GM12891 (cell line): ENCODE results near the gene IGF1R.
A peak's percentile ranks its signal among the peaks of the same experiment; 100 is the strongest.
"Not testable (repeated sequence)": the region's sequence is repeated elsewhere in the genome, so short reads cannot be mapped to it uniquely, and the experiment has no call there.

Experiments used
- DNase-seq: peaks from one replicate; pipeline ENCODE4 v3.0.0; 2011; ENCODE audit warnings: low spot score; ENCODE audit not compliant: insufficient read length
- FAIRE-seq: peaks from 2 replicates; lab custom pipeline; 2011; peaks lifted over from hg19 to GRCh38; lab: Jason Lieb, UNC
- PAX5 ChIP-seq: IDR thresholded peaks from 2 replicates; pipeline ENCODE4 v1.6.1; 2011; ENCODE audit warnings: low read length, moderate library complexity, mild to moderate bottlenecking; ENCODE audit not compliant: insufficient read depth, severe bottlenecking
- POLR2A ChIP-seq: IDR thresholded peaks from 2 replicates; pipeline ENCODE4 v1.6.1; 2011; ENCODE audit warnings: low read depth, low read length, control low read depth
- POLR2AphosphoS5 ChIP-seq: IDR thresholded peaks from 2 replicates; pipeline ENCODE4 v1.6.1; 2011; ENCODE audit warnings: low read depth, low read length, control low read depth
- POU2F2 ChIP-seq: IDR thresholded peaks from 2 replicates; pipeline ENCODE4 v1.6.1; 2011; ENCODE audit warnings: low read depth, mild to moderate bottlenecking, control low read depth, low read length, moderate library complexity
- SPI1 ChIP-seq: IDR thresholded peaks from 2 replicates; pipeline ENCODE4 v1.6.1; 2011; ENCODE audit warnings: low read depth, low read length, control low read depth
- TAF1 ChIP-seq: IDR thresholded peaks from 2 replicates; pipeline ENCODE4 v1.6.1; 2011; ENCODE audit warnings: low read depth, low read length, control low read depth

Gene IGF1R

GRCh38 chr15:98617328-98617980 lies 30.9 kb upstream of the IGF1R start:
- DNase-seq (no peak), FAIRE-seq (no peak)
- TF ChIP-seq PAX5 (no peak), TAF1 (no peak), POU2F2 (no peak), POLR2A (no peak), SPI1 (no peak), POLR2AphosphoS5 (no peak)

- not testable (repeated sequence) for FAIRE-seq, DNase-seq
Observed at GRCh38 chr15:98618576-98618975, 29.8 kb upstream of the IGF1R start.

GRCh38 chr15:98620020-98620419 lies 28.3 kb upstream of the IGF1R start:
- no peak for DNase-seq
- FAIRE-seq = no peak

GRCh38 chr15:98621021-98621420 lies 27.3 kb upstream of the IGF1R start:
- DNase-seq = no peak
- FAIRE-seq = no peak
- TF ChIP-seq POLR2AphosphoS5 (no peak), TAF1 (no peak), POLR2A (no peak), POU2F2 (no peak), SPI1 (no peak), PAX5 (no peak)

More at GRCh38 chr15:98620020-98620419, 28.3 kb upstream of the IGF1R start:
- TF ChIP-seq POLR2AphosphoS5 (no peak), POLR2A (no peak), POU2F2 (no peak), PAX5 (no peak), TAF1 (no peak), SPI1 (no peak)

GRCh38 chr15:98625614-98626013 lies 22.7 kb upstream of the IGF1R start:
- FAIRE-seq (peak; percentile 82), DNase-seq (no peak)
- TF ChIP-seq POLR2A (no peak), TAF1 (no peak), SPI1 (no peak), POLR2AphosphoS5 (no peak), POU2F2 (no peak), PAX5 (no peak)

GRCh38 chr15:98626153-98626552 lies 22.2 kb upstream of the IGF1R start:
- DNase-seq (no peak), FAIRE-seq (no peak)
- no peak for TF ChIP-seq SPI1

- FAIRE-seq = no peak
- no peak for DNase-seq
- TF ChIP-seq POLR2A = no peak
- no peak for TF ChIP-seq POU2F2
- TF ChIP-seq TAF1 = no peak
- no peak for TF ChIP-seq POLR2AphosphoS5
- TF ChIP-seq SPI1 = no peak
- TF ChIP-seq PAX5 = no peak
Observed at GRCh38 chr15:98628216-98628615, 20.1 kb upstream of the IGF1R start.

- TF ChIP-seq PAX5 = no peak
- TF ChIP-seq POLR2A = no peak
- no peak for TF ChIP-seq POLR2AphosphoS5
- no peak for TF ChIP-seq SPI1
- no peak for TF ChIP-seq POU2F2
- no peak for TF ChIP-seq TAF1
- DNase-seq (no peak), FAIRE-seq (no peak)
Observed at GRCh38 chr15:98635848-98636247, 12.5 kb upstream of the IGF1R start.

- DNase-seq (no peak), FAIRE-seq (no peak)
- TF ChIP-seq POLR2A = no peak
- no peak for TF ChIP-seq PAX5
- no peak for TF ChIP-seq POLR2AphosphoS5
- TF ChIP-seq POU2F2 = no peak
- no peak for TF ChIP-seq SPI1
- TF ChIP-seq TAF1 = no peak
Observed at GRCh38 chr15:98643115-98643514, 5.2 kb upstream of the IGF1R start.

- FAIRE-seq (no peak), DNase-seq (no peak)
- TF ChIP-seq PAX5 (no peak), TAF1 (no peak), SPI1 (no peak), POLR2A (no peak), POLR2AphosphoS5 (no peak), POU2F2 (no peak)
Observed at GRCh38 chr15:98646546-98647025, 1.8 kb upstream of the IGF1R start.

- FAIRE-seq (peak; percentile 33), DNase-seq (peak; percentile 66)
- TF ChIP-seq PAX5 = no peak
- no peak for TF ChIP-seq POLR2AphosphoS5
- TF ChIP-seq TAF1 = no peak
- TF ChIP-seq POU2F2 = no peak
- no peak for TF ChIP-seq POLR2A
- no peak for TF ChIP-seq SPI1
Observed at GRCh38 chr15:98647026-98647773, 1.1 kb upstream of the IGF1R start.
